PC-9 (cell line): ENCODE results near the gene ST6GALNAC3.

Source experiments
- EZH2 ChIP-seq: fragments of 200-600 bp; sonication (generic); IDR thresholded peaks from 2 replicates; pipeline ENCODE4 v1.8.0; 2017; ENCODE audit warnings: antibody characterized with exemption, low read depth
- TF ChIP-seq, protein P1 (sequence below): fragments of 200-600 bp; sonication (generic); conservative IDR thresholded peaks from 2 replicates; pipeline ENCODE4 v1.6.1; 2017; ENCODE audit warnings: mixed run types, antibody characterized with exemption, mild to moderate bottlenecking, moderate library complexity

- TF ChIP-seq, protein P1, sequence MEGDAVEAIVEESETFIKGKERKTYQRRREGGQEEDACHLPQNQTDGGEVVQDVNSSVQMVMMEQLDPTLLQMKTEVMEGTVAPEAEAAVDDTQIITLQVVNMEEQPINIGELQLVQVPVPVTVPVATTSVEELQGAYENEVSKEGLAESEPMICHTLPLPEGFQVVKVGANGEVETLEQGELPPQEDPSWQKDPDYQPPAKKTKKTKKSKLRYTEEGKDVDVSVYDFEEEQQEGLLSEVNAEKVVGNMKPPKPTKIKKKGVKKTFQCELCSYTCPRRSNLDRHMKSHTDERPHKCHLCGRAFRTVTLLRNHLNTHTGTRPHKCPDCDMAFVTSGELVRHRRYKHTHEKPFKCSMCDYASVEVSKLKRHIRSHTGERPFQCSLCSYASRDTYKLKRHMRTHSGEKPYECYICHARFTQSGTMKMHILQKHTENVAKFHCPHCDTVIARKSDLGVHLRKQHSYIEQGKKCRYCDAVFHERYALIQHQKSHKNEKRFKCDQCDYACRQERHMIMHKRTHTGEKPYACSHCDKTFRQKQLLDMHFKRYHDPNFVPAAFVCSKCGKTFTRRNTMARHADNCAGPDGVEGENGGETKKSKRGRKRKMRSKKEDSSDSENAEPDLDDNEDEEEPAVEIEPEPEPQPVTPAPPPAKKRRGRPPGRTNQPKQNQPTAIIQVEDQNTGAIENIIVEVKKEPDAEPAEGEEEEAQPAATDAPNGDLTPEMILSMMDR, result no peak
- no peak for TF ChIP-seq EZH2
These were observed 18.3 kb downstream of the ST6GALNAC3 start for GRCh38 chr1:76092812-76093211.
